Caco-2 (cell line): ENCODE results near the gene UBXN6. TPM values are rescaled to one million over a fixed set of nuclear protein-coding genes. Genes with fewer than 3 reads are reported as not detected.

ENCODE experiments used
- BruUV-seq: library from RNA; stranded (reverse); fragments of 400-500 nt; replicated peaks from 2 replicates; lab custom pipeline; 2021; lab: Mats Ljungman, UMichigan
- CTCF ChIA-PET: fragments of 300-600 bp; sonication (Branson Sonifier 250); formaldehyde crosslinking; loops from one replicate; lab custom pipeline; 2022; ENCODE audit warnings: antibody characterized with exemption; lab: Charles Lee
- POLR2A ChIA-PET: fragments of 300-600 bp; sonication (Branson Sonifier 250); formaldehyde crosslinking; loops from one replicate; lab custom pipeline; 2022; ENCODE audit warnings: antibody characterized with exemption; lab: Charles Lee
- DNase-seq, 2 experiments: peaks; one replicate each; pipeline versions ENCODE4 v3.0.0 to v3.0.0-alpha.2; 2020 to 2022
- H3K27me3 ChIP-seq: replicated peaks from 2 replicates; pipeline ENCODE4 v1.6.0; 2011; ENCODE audit warnings: low read length; ENCODE audit not compliant: control insufficient read depth, insufficient read depth
- H3K36me3 ChIP-seq: 2 replicates; pipeline ENCODE4 v1.5.1; 2011; ENCODE audit warnings: low read length; ENCODE audit not compliant: control insufficient read depth, insufficient read depth
- H3K4me1 ChIP-seq: fragments of 250-450 bp; sonication (Bioruptor Pico); 2 replicates; pipeline ENCODE4 v1.5.1; 2020; ENCODE audit warnings: mild to moderate bottlenecking
- H3K4me3 ChIP-seq: 2 replicates; pipeline ENCODE4 v1.5.1; 2011; ENCODE audit warnings: low read depth, mild to moderate bottlenecking, control low read depth, low read length
- H3K9me3 ChIP-seq: fragments of 250-450 bp; sonication (Bioruptor Pico); 2 replicates; pipeline ENCODE4 v1.5.1; 2020; ENCODE audit warnings: mild to moderate bottlenecking, moderate library complexity
- H3K27ac Mint-ChIP-seq: one replicate; pipeline ENCODE4 v1.8.0; 2022; ENCODE audit warnings: mixed read lengths; ENCODE audit not compliant: unreplicated experiment
- H3K27me3 Mint-ChIP-seq: one replicate; pipeline ENCODE4 v1.8.0; 2022; ENCODE audit warnings: mixed read lengths; ENCODE audit not compliant: insufficient read depth, unreplicated experiment
- H3K36me3 Mint-ChIP-seq: one replicate; pipeline ENCODE4 v1.8.0; 2022; ENCODE audit warnings: mild to moderate bottlenecking, mixed read lengths; ENCODE audit not compliant: insufficient read depth, unreplicated experiment
- H3K4me1 Mint-ChIP-seq: one replicate; pipeline ENCODE4 v1.8.0; 2022; ENCODE audit warnings: low read depth, mixed read lengths; ENCODE audit not compliant: unreplicated experiment
- H3K4me3 Mint-ChIP-seq: one replicate; pipeline ENCODE4 v1.8.0; 2022; ENCODE audit warnings: mild to moderate bottlenecking, moderate library complexity, mixed read lengths; ENCODE audit not compliant: unreplicated experiment
- H3K9me3 Mint-ChIP-seq: one replicate; pipeline ENCODE4 v1.8.0; 2022; ENCODE audit warnings: mixed read lengths; ENCODE audit not compliant: unreplicated experiment
- CTCF ChIP-seq, 2 experiments: fragments of 200-600 bp in 1 of 2; IDR thresholded peaks; 1 replicate in 1 of 2; 2 replicates in 1 of 2; pipeline versions ENCODE4 v1.5.1 to v1.8.0; 2011 to 2022; ENCODE audit warnings: antibody characterized with exemption in 1 of 2, control low read depth in 1 of 2, inconsistent platforms in 1 of 2, low read depth in 1 of 2, low read length in 1 of 2, mild to moderate bottlenecking in 1 of 2, moderate library complexity in 1 of 2; ENCODE audit not compliant: insufficient read depth in 1 of 2, severe bottlenecking in 1 of 2, unreplicated experiment in 1 of 2
- intact Hi-C: fragments of 100-400 bp; cut with micrococcal nuclease; formaldehyde crosslinking; loops from one replicate; pipeline ENCODE4 v1.10.0; 2022; ENCODE audit not compliant: unreplicated experiment
- total RNA-seq: library from RNA; stranded (reverse); gene quantifications from 2 replicates; pipeline ENCODE4 v1.2.3, GENCODE V29; 2022

Gene UBXN6
- total RNA-seq, 1 experiment from 2014 or later: 42.9 TPM

- Mint-ChIP-seq H3K36me3 (peaks cover 41% of the 10 kb centered on the region), H3K27me3 (no peaks in the 10 kb centered on the region), H3K4me3 (peak overlapping the region; percentile 75), H3K4me1 (peaks cover 14% of the 10 kb centered on the region), H3K9me3 (no peaks in the 10 kb centered on the region), H3K27ac (peak overlapping the region; percentile 73)
- intact Hi-C loops: loop anchor here (5.0 kb wide), 1 partner anchor 39 kb away; no protein-coding TSS in a partner anchor
- H3K9me3 ChIP-seq: no peaks in the 10 kb centered on the region
- CTCF ChIA-PET: interaction anchor here (0.6 to 1.7 kb wide), 10 partner anchors 13 to 568 kb away, joined by 3 to 18 read pairs (median 6); no protein-coding TSS in a partner anchor
- DNase-seq: no peak
- no peak for TF ChIP-seq CTCF (IDR thresholded peaks at IDR 0.05; ENCODE audit: insufficient read depth in 1 of 2, low read depth in 1 of 2, low read length in 1 of 2, severe bottlenecking in 1 of 2, unreplicated experiment in 1 of 2)
- BruUV-seq: TSS peak; percentile 29
- H3K4me1 ChIP-seq: peaks cover 12% of the 10 kb centered on the region
- POLR2A ChIA-PET: interaction anchor here (0.5 to 1.4 kb wide), 8 partner anchors 9 to 431 kb away, joined by 3 to 27 read pairs (median 4); partner anchors contain the start of genes DAPK3 and YJU2
- no peaks in the 10 kb centered on the region; the same call in none of the 2 replicates for H3K36me3 ChIP-seq
- H3K4me3 ChIP-seq: peak overlapping the region; percentile 22
- H3K27me3 ChIP-seq: no peaks in the 10 kb centered on the region
Observed at GRCh38 chr19:4401769-4402170, 55.8 kb downstream of the UBXN6 start.

GRCh38 chr19:4400135-4400936 is 57.3 kb downstream of the UBXN6 start, which contains the start of gene SH3GL1:
Gene SH3GL1 (minus strand): TSS chr19:4400547. CDS start chr19:4400368, 179 bp downstream.
- no TSS peak for BruUV-seq
- Mint-ChIP-seq H3K9me3 (no peaks in the 10 kb centered on the region), H3K4me3 (peak within 1 kb of the TSS; percentile 75), H3K36me3 (peaks cover 54% of the 10 kb centered on the region), H3K27me3 (no peaks in the 10 kb centered on the region), H3K27ac (peak within 1 kb of the TSS; percentile 79), H3K4me1 (peaks cover 14% of the 10 kb centered on the region)
- ChIA-PET CTCF (interaction anchor here (0.5 to 1.5 kb wide), 9 partner anchors 10 to 1538 kb away, joined by 3 to 25 read pairs (median 4); no protein-coding TSS in a partner anchor), POLR2A (interaction anchor here (0.5 to 1.4 kb wide), 4 partner anchors 10 to 71 kb away, joined by 4 to 8 read pairs (median 6); no protein-coding TSS in a partner anchor)
- TF ChIP-seq CTCF (IDR thresholded peaks at IDR 0.05; ENCODE audit: insufficient read depth in 1 of 2, low read depth in 1 of 2, low read length in 1 of 2, severe bottlenecking in 1 of 2, unreplicated experiment in 1 of 2): peak; percentile 88 to 95
- peak within 1 kb of the TSS; percentile 98 for H3K4me3 ChIP-seq
- peak; percentile 87 to 88 for DNase-seq
- no peaks in the 10 kb centered on the region for H3K9me3 ChIP-seq
- no peaks in the 10 kb centered on the region for H3K27me3 ChIP-seq
- H3K4me1 ChIP-seq: peaks cover 12% of the 10 kb centered on the region
- intact Hi-C loops: loop anchor here (1.0 to 5.0 kb wide), 3 partner anchors 9 to 38 kb away; no protein-coding TSS in a partner anchor
- H3K36me3 ChIP-seq: no peaks in the 10 kb centered on the region; the same call in none of the 2 replicates

GRCh38 chr19:4399812-4400134 is 57.8 kb downstream of the UBXN6 start:
- Mint-ChIP-seq H3K27ac (peak overlapping the region; percentile 79), H3K9me3 (no peaks in the 10 kb centered on the region), H3K4me1 (peaks cover 14% of the 10 kb centered on the region), H3K4me3 (peak overlapping the region; percentile 75), H3K27me3 (no peaks in the 10 kb centered on the region), H3K36me3 (peaks cover 54% of the 10 kb centered on the region)
- intact Hi-C loops: loop anchor here (1.0 to 5.0 kb wide), 3 partner anchors 8 to 37 kb away; no protein-coding TSS in a partner anchor
- Histone ChIP-seq H3K9me3 (no peaks in the 10 kb centered on the region), H3K4me1 (peaks cover 12% of the 10 kb centered on the region), H3K4me3 (peak overlapping the region; percentile 98), H3K27me3 (no peaks in the 10 kb centered on the region), H3K36me3 (no peaks in the 10 kb centered on the region; the same call in none of the 2 replicates)
- ChIA-PET POLR2A (interaction anchor here (1.0 to 1.4 kb wide), 2 partner anchors 9 to 25 kb away, joined by 4 to 8 read pairs; no protein-coding TSS in a partner anchor), CTCF (interaction anchor here (0.5 to 1.5 kb wide), 8 partner anchors 9 to 1538 kb away, joined by 3 to 25 read pairs (median 4); no protein-coding TSS in a partner anchor)
- DNase-seq: no peak
- no peak for TF ChIP-seq CTCF (IDR thresholded peaks at IDR 0.05; ENCODE audit: insufficient read depth in 1 of 2, low read depth in 1 of 2, low read length in 1 of 2, severe bottlenecking in 1 of 2, unreplicated experiment in 1 of 2)
- BruUV-seq: no TSS peak
